Measurements from ENCODE around the gene SLC16A12. TPM values are rescaled to one million over a fixed set of nuclear protein-coding genes. Genes with fewer than 3 reads are reported as not detected.

SLC16A12 gene
- total and polyA plus RNA-seq, 10 donors: 0.02 to 0.19 (median 0.12) TPM; not detected in 5

DNA sequence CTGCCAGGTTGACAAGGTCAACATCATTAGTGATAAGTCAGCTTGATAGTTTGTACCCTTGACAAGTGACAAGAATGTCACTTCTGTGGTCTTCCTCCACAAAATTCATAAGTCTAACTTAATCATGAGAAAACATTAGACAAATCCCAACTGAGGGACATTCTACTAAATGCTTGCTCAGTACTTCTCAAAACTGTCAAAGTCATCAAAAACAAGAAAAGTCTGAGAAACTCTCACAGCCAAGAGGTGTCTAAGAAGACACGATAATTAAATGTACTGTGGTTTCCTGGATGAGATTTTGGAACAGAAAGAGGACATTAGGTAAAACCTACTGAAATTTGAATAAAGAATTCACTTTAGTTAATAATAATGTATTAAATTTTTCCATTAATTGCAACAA is 29.8 kb upstream of the SLC16A12 start:
- H3K9me3 ChIP-seq: no peaks in the 10 kb centered on the region
- H3K4me3 ChIP-seq: no peak overlapping the region
- 35 to 63% (median 40%) methylated on average over 1 of the region's 1 CpG for WGBS, 5 donors
- no peak for TF ChIP-seq POLR2A (IDR thresholded peaks at IDR 0.05)
- TF ChIP-seq, protein P1, sequence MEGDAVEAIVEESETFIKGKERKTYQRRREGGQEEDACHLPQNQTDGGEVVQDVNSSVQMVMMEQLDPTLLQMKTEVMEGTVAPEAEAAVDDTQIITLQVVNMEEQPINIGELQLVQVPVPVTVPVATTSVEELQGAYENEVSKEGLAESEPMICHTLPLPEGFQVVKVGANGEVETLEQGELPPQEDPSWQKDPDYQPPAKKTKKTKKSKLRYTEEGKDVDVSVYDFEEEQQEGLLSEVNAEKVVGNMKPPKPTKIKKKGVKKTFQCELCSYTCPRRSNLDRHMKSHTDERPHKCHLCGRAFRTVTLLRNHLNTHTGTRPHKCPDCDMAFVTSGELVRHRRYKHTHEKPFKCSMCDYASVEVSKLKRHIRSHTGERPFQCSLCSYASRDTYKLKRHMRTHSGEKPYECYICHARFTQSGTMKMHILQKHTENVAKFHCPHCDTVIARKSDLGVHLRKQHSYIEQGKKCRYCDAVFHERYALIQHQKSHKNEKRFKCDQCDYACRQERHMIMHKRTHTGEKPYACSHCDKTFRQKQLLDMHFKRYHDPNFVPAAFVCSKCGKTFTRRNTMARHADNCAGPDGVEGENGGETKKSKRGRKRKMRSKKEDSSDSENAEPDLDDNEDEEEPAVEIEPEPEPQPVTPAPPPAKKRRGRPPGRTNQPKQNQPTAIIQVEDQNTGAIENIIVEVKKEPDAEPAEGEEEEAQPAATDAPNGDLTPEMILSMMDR (IDR thresholded peaks at IDR 0.05 in 8 of 11, conservative IDR thresholded peaks at IDR 0.05 in 3 of 11): no peak
- no peak for TF ChIP-seq POLR2AphosphoS5 (IDR thresholded peaks at IDR 0.05)
- H3K27ac ChIP-seq: no peak overlapping the region
- peaks cover 0 to 6% (median 0%) of the 10 kb centered on the region in 6 donors for H3K4me1 ChIP-seq
- peaks cover 0 to 4% (median 0%) of the 10 kb centered on the region in 7 donors for H3K27me3 ChIP-seq (replicated peaks in 1 of 7)
- intact Hi-C loops (cut with DNase I; ENCODE audit: low total_unique reads): loop anchor here (5.0 kb wide), 1 partner anchor 138 kb away; no protein-coding TSS in a partner anchor
- no peak for DNase-seq
- no peaks in the 10 kb centered on the region for H3K36me3 ChIP-seq

GRCh38 chr10:89563861-89564478 is 28.6 kb upstream of the SLC16A12 start:
- H3K4me3 ChIP-seq: no peak overlapping the region
- peaks cover 0 to 6% (median 0%) of the 10 kb centered on the region in 6 donors for H3K4me1 ChIP-seq
- no peak overlapping the region for H3K27ac ChIP-seq
- TF ChIP-seq POLR2AphosphoS5 (IDR thresholded peaks at IDR 0.05) (no peak), POLR2A (IDR thresholded peaks at IDR 0.05) (no peak)
- TF ChIP-seq, protein P1 (IDR thresholded peaks at IDR 0.05 in 8 of 11, conservative IDR thresholded peaks at IDR 0.05 in 3 of 11): peak in 10 of 11 experiments; percentile 42 to 76 (median 70)
- 16 to 26% (median 20%) methylated on average over 2 of the region's 2 CpGs for WGBS, 5 donors
- no peaks in the 10 kb centered on the region for H3K9me3 ChIP-seq
- DNase-seq: no peak
- no peaks in the 10 kb centered on the region for H3K36me3 ChIP-seq
- intact Hi-C loops (cut with DNase I; ENCODE audit: low total_unique reads): no loop called here
- H3K27me3 ChIP-seq (replicated peaks in 1 of 7): peaks cover 0 to 4% (median 0%) of the 10 kb centered on the region in 7 donors

DNA sequence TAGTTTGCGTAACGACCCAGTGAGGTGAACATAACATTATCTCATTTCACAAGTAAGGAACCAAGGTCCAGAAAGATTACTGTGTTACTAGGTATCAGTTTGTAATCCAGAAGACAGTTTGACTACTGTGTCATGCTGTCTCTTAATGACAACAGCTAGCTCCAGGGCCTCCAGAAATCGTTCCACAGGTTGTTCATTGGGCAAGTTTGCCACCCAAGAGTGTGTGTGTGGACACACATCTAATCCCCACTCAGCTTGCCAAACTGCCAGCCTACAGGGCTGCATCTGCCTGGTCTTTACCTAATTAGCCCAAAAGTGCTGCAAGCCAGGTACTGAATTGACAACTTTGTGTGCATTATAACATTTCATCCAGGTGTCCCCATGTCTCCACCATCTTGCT is 27.9 kb upstream of the SLC16A12 start:
- no peak for DNase-seq
- H3K9me3 ChIP-seq: no peaks in the 10 kb centered on the region
- intact Hi-C loops (cut with DNase I; ENCODE audit: low total_unique reads): no loop called here
- peaks cover 0 to 4% (median 0%) of the 10 kb centered on the region in 7 donors for H3K27me3 ChIP-seq (replicated peaks in 1 of 7)
- WGBS, 5 donors: 89 to 99% (median 91%) methylated on average over 3 of the region's 3 CpGs
- no peak overlapping the region for H3K27ac ChIP-seq
- no peak overlapping the region for H3K4me3 ChIP-seq
- no peak for TF ChIP-seq POLR2A (IDR thresholded peaks at IDR 0.05)
- no peaks in the 10 kb centered on the region for H3K36me3 ChIP-seq
- H3K4me1 ChIP-seq: peaks cover 0 to 6% (median 0%) of the 10 kb centered on the region in 6 donors

- no peaks in the 10 kb centered on the region for H3K9me3 ChIP-seq
- no peak for DNase-seq
- no peak for TF ChIP-seq POLR2AphosphoS5 (IDR thresholded peaks at IDR 0.05)
- TF ChIP-seq POLR2A (IDR thresholded peaks at IDR 0.05): no peak
- TF ChIP-seq, protein P1 (IDR thresholded peaks at IDR 0.05 in 8 of 11, conservative IDR thresholded peaks at IDR 0.05 in 3 of 11): no peak
- H3K4me3 ChIP-seq: no peak overlapping the region
- no peaks in the 10 kb centered on the region for H3K36me3 ChIP-seq
- no peak overlapping the region for H3K27ac ChIP-seq
- H3K27me3 ChIP-seq (replicated peaks in 1 of 7): no peaks in the 10 kb centered on the region
- WGBS, 5 donors: 83 to 95% (median 86%) methylated on average over 1 of the region's 1 CpG
- H3K4me1 ChIP-seq: no peaks in the 10 kb centered on the region
- intact Hi-C loops (cut with DNase I; ENCODE audit: low total_unique reads): no loop called here
Observed at GRCh38 chr10:89556600-89556999, 21.2 kb upstream of the SLC16A12 start.

All from spleen (tissue), 11 donors.